Neuronal stem cell (in vitro differentiated cells): ENCODE data around the gene TASL.

Experiments used
- DNase-seq: peaks from one replicate; pipeline ENCODE4 v3.0.0-alpha.2; 2013; ENCODE audit warnings: low spot score
- H2AFZ ChIP-seq: one replicate; pipeline ENCODE4 v1.6.1; 2013; ENCODE audit warnings: mild to moderate bottlenecking, low read length, inconsistent platforms
- H2AK5ac ChIP-seq: 2 replicates; pipeline ENCODE4 v1.6.1; 2013; ENCODE audit warnings: low read depth, mild to moderate bottlenecking, inconsistent platforms, low read length, moderate library complexity, mixed read lengths
- H2BK120ac ChIP-seq: 2 replicates; pipeline ENCODE4 v1.6.1; 2013; ENCODE audit warnings: low read depth, mild to moderate bottlenecking, inconsistent platforms, low read length, moderate library complexity, mixed read lengths
- H2BK12ac ChIP-seq: one replicate; pipeline ENCODE4 v1.6.1; 2013; ENCODE audit warnings: low read length, inconsistent platforms
- H2BK15ac ChIP-seq: 2 replicates; pipeline ENCODE4 v1.6.1; 2013; ENCODE audit warnings: mild to moderate bottlenecking, low read length, inconsistent platforms, mixed read lengths
- H2BK5ac ChIP-seq: one replicate; pipeline ENCODE4 v1.6.1; 2013; ENCODE audit warnings: inconsistent platforms, mild to moderate bottlenecking, low read length, moderate library complexity
- H3K14ac ChIP-seq: one replicate; pipeline ENCODE4 v1.6.1; 2013; ENCODE audit warnings: low read length, inconsistent platforms
- H3K18ac ChIP-seq: 2 replicates; pipeline ENCODE4 v1.6.1; 2013; ENCODE audit warnings: low read length, inconsistent platforms
- H3K23ac ChIP-seq: 2 replicates; pipeline ENCODE4 v1.6.1; 2013; ENCODE audit warnings: low read depth, mild to moderate bottlenecking, mixed read lengths, low read length, inconsistent platforms; ENCODE audit not compliant: poor library complexity
- H3K27ac ChIP-seq: replicated peaks from 3 replicates; pipeline ENCODE4 v1.5.1; 2013; ENCODE audit warnings: low read length, inconsistent platforms
- H3K27me3 ChIP-seq, 3 experiments: 2 replicates each; pipeline ENCODE4 v1.6.1; 2013; ENCODE audit warnings: low read length in 3 of 3, mild to moderate bottlenecking in 2 of 3, inconsistent platforms in 1 of 3, low read depth in 1 of 3, mixed read lengths in 1 of 3, moderate library complexity in 1 of 3; ENCODE audit not compliant: control insufficient read depth in 3 of 3, insufficient read depth in 3 of 3
- H3K36me3 ChIP-seq, 2 donors: replicated peaks in 1 of 2; 2 replicates each; pipeline ENCODE4 v1.6.1; 2013; ENCODE audit warnings: low read length in 2 of 2; ENCODE audit not compliant: control insufficient read depth in 2 of 2, insufficient read depth in 2 of 2
- H3K4ac ChIP-seq: 2 replicates; pipeline ENCODE4 v1.6.1; 2013; ENCODE audit warnings: inconsistent platforms, mild to moderate bottlenecking, low read length, moderate library complexity
- H3K4me1 ChIP-seq, 2 donors: 1 replicate in 1 of 2; 2 replicates in 1 of 2; pipeline ENCODE4 v1.6.1; 2013; ENCODE audit warnings: low read length in 2 of 2, low read depth in 1 of 2; ENCODE audit not compliant: control insufficient read depth in 2 of 2, insufficient read depth in 1 of 2
- H3K4me2 ChIP-seq: one replicate; pipeline ENCODE4 v1.6.1; 2013; ENCODE audit warnings: mild to moderate bottlenecking, low read length, inconsistent platforms; ENCODE audit not compliant: insufficient read depth, poor library complexity, severe bottlenecking
- H3K4me3 ChIP-seq, 2 donors: 2 replicates each; pipeline ENCODE4 v1.5.1; 2013; ENCODE audit warnings: low read length in 2 of 2, mild to moderate bottlenecking in 2 of 2, inconsistent platforms in 1 of 2, moderate library complexity in 1 of 2
- H3K79me1 ChIP-seq: one replicate; pipeline ENCODE4 v1.6.1; 2013; ENCODE audit warnings: low read depth, mild to moderate bottlenecking, inconsistent platforms, low read length, moderate library complexity
- H3K9ac ChIP-seq: one replicate; pipeline ENCODE4 v1.6.1; 2013; ENCODE audit warnings: mild to moderate bottlenecking, low read depth, low read length, inconsistent platforms; ENCODE audit not compliant: poor library complexity
- H3K9me3 ChIP-seq, 2 donors: replicated peaks in 1 of 2; 2 replicates each; pipeline versions ENCODE3 to v1.6.1; 2013; ENCODE audit warnings: low read length in 2 of 2, mild to moderate bottlenecking in 2 of 2, inconsistent platforms in 1 of 2, low read depth in 1 of 2, mixed read lengths in 1 of 2, moderate library complexity in 1 of 2; ENCODE audit not compliant: control insufficient read depth in 2 of 2, insufficient read depth in 1 of 2
- H4K8ac ChIP-seq: one replicate; pipeline ENCODE4 v1.6.1; 2013; ENCODE audit warnings: low read depth, mild to moderate bottlenecking, inconsistent platforms, low read length, moderate library complexity
- H4K91ac ChIP-seq: one replicate; pipeline ENCODE4 v1.6.1; 2013; ENCODE audit warnings: low read length, low read depth, mild to moderate bottlenecking, inconsistent platforms; ENCODE audit not compliant: poor library complexity
- WGBS, 2 donors: extraction: QIAGEN DNeasy Blood & Tissue Kit; methylation state at CpG; one replicate each; pipeline ENCODE4 v1.1.7; 2013; ENCODE audit warnings: missing lambda C conversion rate in 2 of 2, mixed read lengths in 1 of 2; ENCODE audit not compliant: insufficient read length in 2 of 2, insufficient replicate concordance in 1 of 2; ENCODE audit errors: extremely low coverage in 2 of 2; 5-methylcytosine and 5-hydroxymethylcytosine counted together

TASL gene

GRCh38 chrX:30589146-30589888, 11.8 kb upstream of the TASL start:
- H2AK5ac ChIP-seq: no peak overlapping the region
- no peak overlapping the region for H2AFZ ChIP-seq
- H3K27me3 ChIP-seq: no peaks in the 10 kb centered on the region
- no peak overlapping the region for H2BK12ac ChIP-seq
- no peak overlapping the region for H3K14ac ChIP-seq
- H3K27ac ChIP-seq: no peak overlapping the region
- H3K4me2 ChIP-seq: no peak overlapping the region
- H2BK120ac ChIP-seq: no peak overlapping the region
- H3K9ac ChIP-seq: no peak overlapping the region
- no peaks in the 10 kb centered on the region for H3K36me3 ChIP-seq
- H2BK5ac ChIP-seq: no peak overlapping the region
- no peaks in the 10 kb centered on the region for H3K4me1 ChIP-seq
- H4K91ac ChIP-seq: no peak overlapping the region
- H3K4ac ChIP-seq: no peak overlapping the region
- H3K4me3 ChIP-seq: no peak overlapping the region
- H3K79me1 ChIP-seq: no peaks in the 10 kb centered on the region
- WGBS, 2 donors: no CpG with 5 or more reads among the region's 5 CpGs
- H4K8ac ChIP-seq: no peak overlapping the region
- no peak overlapping the region for H2BK15ac ChIP-seq
- DNase-seq: no peak
- no peak overlapping the region for H3K23ac ChIP-seq
- H3K18ac ChIP-seq: no peak overlapping the region
- H3K9me3 ChIP-seq: no peaks in the 10 kb centered on the region

- no peak overlapping the region for H2BK120ac ChIP-seq
- H3K36me3 ChIP-seq: no peaks in the 10 kb centered on the region
- no peak overlapping the region for H4K8ac ChIP-seq
- no peaks in the 10 kb centered on the region for H3K4me1 ChIP-seq
- no peak overlapping the region for H3K4me2 ChIP-seq
- no peaks in the 10 kb centered on the region for H3K9me3 ChIP-seq
- H2AK5ac ChIP-seq: no peak overlapping the region
- H3K18ac ChIP-seq: no peak overlapping the region
- H3K9ac ChIP-seq: no peak overlapping the region
- no peak for DNase-seq
- no CpG with 5 or more reads among the region's 1 CpG for WGBS, 2 donors
- H3K23ac ChIP-seq: no peak overlapping the region
- H3K4ac ChIP-seq: no peak overlapping the region
- H3K27ac ChIP-seq: no peak overlapping the region
- no peak overlapping the region for H2BK5ac ChIP-seq
- H3K27me3 ChIP-seq: no peaks in the 10 kb centered on the region
- no peak overlapping the region for H3K14ac ChIP-seq
- H3K79me1 ChIP-seq: no peaks in the 10 kb centered on the region
- H2BK12ac ChIP-seq: no peak overlapping the region
- H2AFZ ChIP-seq: no peak overlapping the region
- H4K91ac ChIP-seq: no peak overlapping the region
- H2BK15ac ChIP-seq: no peak overlapping the region
- no peak overlapping the region for H3K4me3 ChIP-seq
These were observed 8.9 kb upstream of the TASL start for GRCh38 chrX:30586516-30586915.

- Histone ChIP-seq H3K27ac (no peak overlapping the region), H3K27me3 (no peaks in the 10 kb centered on the region), H3K4me3 (no peak overlapping the region)
These were observed 5.1 kb upstream of the TASL start for GRCh38 chrX:30582664-30583063.

GRCh38 chrX:30580641-30581040, 3.1 kb upstream of the TASL start:
- Histone ChIP-seq H2BK120ac (no peak overlapping the region), H3K4me3 (no peak overlapping the region), H4K91ac (no peak overlapping the region), H2BK12ac (no peak overlapping the region), H3K23ac (no peak overlapping the region), H3K27ac (no peak overlapping the region), H3K4me2 (no peak overlapping the region), H3K36me3 (no peaks in the 10 kb centered on the region), H4K8ac (no peak overlapping the region), H3K18ac (no peak overlapping the region), H2BK5ac (no peak overlapping the region), H3K27me3 (no peaks in the 10 kb centered on the region), H3K14ac (no peak overlapping the region), H3K79me1 (no peaks in the 10 kb centered on the region), H3K4ac (no peak overlapping the region), H3K9ac (no peak overlapping the region), H2BK15ac (no peak overlapping the region), H2AFZ (no peak overlapping the region), H3K4me1 (no peaks in the 10 kb centered on the region), H2AK5ac (no peak overlapping the region), H3K9me3 (no peaks in the 10 kb centered on the region)
- no CpG with 5 or more reads among the region's 2 CpGs for WGBS, 2 donors
- no peak for DNase-seq

More at GRCh38 chrX:30582664-30583063, 5.1 kb upstream of the TASL start:
- WGBS, 2 donors: no CpG with 5 or more reads among the region's 6 CpGs
- Histone ChIP-seq H3K9ac (no peak overlapping the region), H3K4me2 (no peak overlapping the region), H3K9me3 (no peaks in the 10 kb centered on the region), H2BK12ac (no peak overlapping the region), H2BK5ac (no peak overlapping the region), H2BK120ac (no peak overlapping the region), H3K23ac (no peak overlapping the region), H2AFZ (no peak overlapping the region), H3K4ac (no peak overlapping the region), H4K8ac (no peak overlapping the region), H3K14ac (no peak overlapping the region), H3K36me3 (no peaks in the 10 kb centered on the region), H3K4me1 (no peaks in the 10 kb centered on the region), H2AK5ac (no peak overlapping the region), H3K79me1 (no peaks in the 10 kb centered on the region), H3K18ac (no peak overlapping the region), H4K91ac (no peak overlapping the region), H2BK15ac (no peak overlapping the region)
- no peak for DNase-seq
